ENCODE results near the gene TYMP.
A peak's percentile ranks its signal among the peaks of the same experiment; 100 is the strongest.
"Not testable (repeated sequence)": the region's sequence is repeated elsewhere in the genome, so short reads cannot be mapped to it uniquely, and the experiment has no call there.

The TYMP gene

GRCh38 chr22:50533856-50534711, 4.3 kb upstream of the TYMP start:
- not testable (repeated sequence) for DNase-seq (ENCODE audit: insufficient read length)
- peak; percentile 97 for FAIRE-seq

GRCh38 chr22:50532824-50533796, 3.3 kb upstream of the TYMP start:
- DNase-seq (ENCODE audit: insufficient read length): no peak
- no peak for FAIRE-seq
- TF ChIP-seq POLR2A (IDR thresholded peaks at IDR 0.05; ENCODE audit: low read depth, low read length) (no peak), TAF1 (IDR thresholded peaks at IDR 0.05; ENCODE audit: borderline replicate concordance, low read depth, low read length) (no peak), POLR2AphosphoS5 (IDR thresholded peaks at IDR 0.05; ENCODE audit: low read depth, low read length) (no peak)

More at GRCh38 chr22:50533856-50534711, 4.3 kb upstream of the TYMP start:
- peak; percentile 32; the same call in 1 of the 2 replicates for TF ChIP-seq POLR2A (IDR thresholded peaks at IDR 0.05; ENCODE audit: low read depth, low read length)

- FAIRE-seq (peak; percentile 87), DNase-seq (ENCODE audit: insufficient read length) (peak; percentile 23)
- no peak for TF ChIP-seq TAF1 (IDR thresholded peaks at IDR 0.05; ENCODE audit: borderline replicate concordance, low read depth, low read length)
- 0 out of 2 replicates have a peak, but pooled peaks have one; percentile 38 for TF ChIP-seq POLR2A (IDR thresholded peaks at IDR 0.05; ENCODE audit: low read depth, low read length)
- TF ChIP-seq POLR2AphosphoS5 (IDR thresholded peaks at IDR 0.05; ENCODE audit: low read depth, low read length): no peak
Measured at GRCh38 chr22:50531962-50532674, 2.3 kb upstream of the TYMP start.

- TF ChIP-seq POLR2A (IDR thresholded peaks at IDR 0.05; ENCODE audit: low read depth, low read length) (peak; percentile 38; the same call in 1 of the 2 replicates), POLR2AphosphoS5 (IDR thresholded peaks at IDR 0.05; ENCODE audit: low read depth, low read length) (peak; percentile 19), TAF1 (IDR thresholded peaks at IDR 0.05; ENCODE audit: borderline replicate concordance, low read depth, low read length) (no peak; the same call in 1 of the 2 replicates)
- FAIRE-seq: no peak
Measured at GRCh38 chr22:50531546-50531961, 1.7 kb upstream of the TYMP start.

GRCh38 chr22:50530877-50531545, 1.2 kb upstream of the TYMP start:
- FAIRE-seq (peak; percentile 97), DNase-seq (ENCODE audit: insufficient read length) (peak; percentile 75)
- TF ChIP-seq TAF1 (IDR thresholded peaks at IDR 0.05; ENCODE audit: borderline replicate concordance, low read depth, low read length) (peak; percentile 74), POLR2A (IDR thresholded peaks at IDR 0.05; ENCODE audit: low read depth, low read length) (peak; percentile 77), POLR2AphosphoS5 (IDR thresholded peaks at IDR 0.05; ENCODE audit: low read depth, low read length) (peak; percentile 89)

More at GRCh38 chr22:50531546-50531961, 1.7 kb upstream of the TYMP start:
- DNase-seq (ENCODE audit: insufficient read length): peak; percentile 63

- DNase-seq (ENCODE audit: insufficient read length) (no peak), FAIRE-seq (no peak)
- TF ChIP-seq TAF1 (IDR thresholded peaks at IDR 0.05; ENCODE audit: borderline replicate concordance, low read depth, low read length): no peak
- no peak for TF ChIP-seq POLR2AphosphoS5 (IDR thresholded peaks at IDR 0.05; ENCODE audit: low read depth, low read length)
- TF ChIP-seq POLR2A (IDR thresholded peaks at IDR 0.05; ENCODE audit: low read depth, low read length): no peak
Measured at GRCh38 chr22:50530580-50530876, 716 bp upstream of the TYMP start.

GRCh38 chr22:50529416-50529896, 356 bp downstream of the TYMP start:
- TF ChIP-seq POLR2A (IDR thresholded peaks at IDR 0.05; ENCODE audit: low read depth, low read length): peak; percentile 16; the same call in 1 of the 2 replicates
- TF ChIP-seq TAF1 (IDR thresholded peaks at IDR 0.05; ENCODE audit: borderline replicate concordance, low read depth, low read length): no peak
- peak; percentile 51 for TF ChIP-seq POLR2AphosphoS5 (IDR thresholded peaks at IDR 0.05; ENCODE audit: low read depth, low read length)
- peak; percentile 5 for FAIRE-seq
- no peak for DNase-seq (ENCODE audit: insufficient read length)

GRCh38 chr22:50528682-50529415, 963 bp downstream of the TYMP start:
- FAIRE-seq: peak; percentile 63
- no peak for DNase-seq (ENCODE audit: insufficient read length)
- TF ChIP-seq POLR2A (IDR thresholded peaks at IDR 0.05; ENCODE audit: low read depth, low read length) (peak; percentile 9; the same call in 1 of the 2 replicates), POLR2AphosphoS5 (IDR thresholded peaks at IDR 0.05; ENCODE audit: low read depth, low read length) (no peak; the same call in 1 of the 2 replicates)

- no peak for FAIRE-seq
- no peak for TF ChIP-seq TAF1 (IDR thresholded peaks at IDR 0.05; ENCODE audit: borderline replicate concordance, low read depth, low read length)
- TF ChIP-seq POLR2AphosphoS5 (IDR thresholded peaks at IDR 0.05; ENCODE audit: low read depth, low read length): 0 out of 2 replicates have a peak, but pooled peaks have one; percentile 48
- no peak for TF ChIP-seq POLR2A (IDR thresholded peaks at IDR 0.05; ENCODE audit: low read depth, low read length)
- DNase-seq (ENCODE audit: insufficient read length): no peak
Measured at GRCh38 chr22:50527921-50528681, 1.7 kb downstream of the TYMP start.

Data from GM12892 (cell line).